Panc1 (cell line): ENCODE data around the gene HS6ST3. TPM values are rescaled to one million over a fixed set of nuclear protein-coding genes. Genes with fewer than 3 reads are reported as not detected.

Source experiments
- ATAC-seq: fragments of 200-7000 bp; cut with Tn5 transposase; 2 replicates; pipeline ENCODE4 v1.9.1; 2020; ENCODE audit warnings: mild to moderate bottlenecking, moderate library complexity
- BruUV-seq: library from RNA; stranded (reverse); fragments of 400-500 nt; replicated peaks from 2 replicates; lab custom pipeline; 2021; lab: Mats Ljungman, UMichigan
- CTCF ChIA-PET: fragments of 300-600 bp; sonication (Branson Sonifier 250); formaldehyde crosslinking; loops from one replicate; lab custom pipeline; 2022; ENCODE audit warnings: antibody characterized with exemption; lab: Charles Lee
- POLR2A ChIA-PET: fragments of 300-600 bp; sonication (Branson Sonifier 250); formaldehyde crosslinking; loops from one replicate; lab custom pipeline; 2022; ENCODE audit warnings: antibody characterized with exemption; lab: Charles Lee
- DNase-seq: peaks from one replicate; pipeline ENCODE4 v3.0.0-alpha.2; 2010; ENCODE audit warnings: low read depth, low spot score
- H3K27ac ChIP-seq: 2 replicates; pipeline ENCODE4 v1.5.1; 2011; ENCODE audit warnings: mild to moderate bottlenecking, low read length, inconsistent platforms
- H3K27me3 ChIP-seq: fragments of 200-500 bp; sonication (Bioruptor generic); 2 replicates; pipeline ENCODE4 v1.6.0; 2014; ENCODE audit warnings: low read length, inconsistent platforms; ENCODE audit not compliant: control insufficient read depth, insufficient read depth
- H3K36me3 ChIP-seq: fragments of 200-500 bp; sonication (Bioruptor generic); 2 replicates; pipeline ENCODE4 v1.5.1; 2014; ENCODE audit warnings: inconsistent platforms, mild to moderate bottlenecking, low read length, moderate library complexity; ENCODE audit not compliant: control insufficient read depth, insufficient read depth
- H3K4me1 ChIP-seq: 2 replicates; pipeline ENCODE4 v1.5.1; 2011; ENCODE audit warnings: inconsistent platforms, mild to moderate bottlenecking, low read length, moderate library complexity; ENCODE audit not compliant: control insufficient read depth, insufficient read depth
- H3K4me3 ChIP-seq, 2 experiments: 2 replicates each; pipeline ENCODE4 v1.5.1; 2011 to 2012; ENCODE audit warnings: low read depth in 2 of 2, low read length in 2 of 2, mild to moderate bottlenecking in 2 of 2, inconsistent platforms in 1 of 2, moderate library complexity in 1 of 2
- H3K9me3 ChIP-seq: fragments of 200-500 bp; sonication (Bioruptor generic); 2 replicates; pipeline ENCODE4 v1.5.1; 2014; ENCODE audit warnings: low read depth, mild to moderate bottlenecking, inconsistent platforms, low read length, moderate library complexity; ENCODE audit not compliant: control insufficient read depth, insufficient read depth
- POLR2AphosphoS5 ChIP-seq: IDR thresholded peaks from 2 replicates; pipeline ENCODE4 v1.6.1; 2012; ENCODE audit warnings: mild to moderate bottlenecking, low read depth, low read length, moderate library complexity
- SIN3A ChIP-seq: IDR thresholded peaks from 2 replicates; pipeline ENCODE4 v1.6.1; 2012; ENCODE audit warnings: low read depth, mild to moderate bottlenecking, low read length, moderate library complexity, borderline replicate concordance; ENCODE audit not compliant: insufficient read depth
- TCF7L2 ChIP-seq: IDR thresholded peaks from 2 replicates; pipeline ENCODE4 v1.6.1; 2011; ENCODE audit warnings: mild to moderate bottlenecking, low read depth, low read length, inconsistent platforms
- in situ Hi-C: cut with HindIII; loops from 2 replicates; pipeline ENCODE4 v1.10.0; 2016; ENCODE audit warnings: low sequenced_read_pairs, low pct_unique_long_range_greater_than_20kb
- intact Hi-C: fragments of 100-400 bp; cut with micrococcal nuclease; formaldehyde crosslinking; loops from one replicate; pipeline ENCODE4 v1.10.0; 2022; ENCODE audit not compliant: unreplicated experiment
- total RNA-seq: library from RNA; stranded (reverse); gene quantifications from one replicate; pipeline ENCODE4 v1.2.1, GENCODE V29; 2021; ENCODE audit not compliant: unreplicated experiment
- TF ChIP-seq, protein P1 (sequence below), 2 experiments: IDR thresholded peaks; 2 replicates each; pipeline ENCODE4 v1.6.1; 2011 to 2012; ENCODE audit warnings: low read depth in 2 of 2, control low read depth in 1 of 2, low read length in 1 of 2, mild to moderate bottlenecking in 1 of 2, moderate library complexity in 1 of 2; ENCODE audit not compliant: insufficient read depth in 1 of 2
- TF ChIP-seq, protein P2 (sequence below): fragments of 450-650 bp; IDR thresholded peaks from 2 replicates; pipeline ENCODE4 v1.5.1; 2017; ENCODE audit warnings: mild to moderate bottlenecking

The HS6ST3 gene
- total RNA-seq, 1 experiment from 2014 or later: 0.13 TPM

- Histone ChIP-seq H3K9me3 (no peaks in the 10 kb centered on the region), H3K27me3 (no peaks in the 10 kb centered on the region), H3K4me3 (no peak overlapping the region), H3K36me3 (no peaks in the 10 kb centered on the region), H3K27ac (no peak overlapping the region), H3K4me1 (no peaks in the 10 kb centered on the region)
- POLR2A ChIA-PET: no interaction called here
- TF ChIP-seq, protein P1, sequence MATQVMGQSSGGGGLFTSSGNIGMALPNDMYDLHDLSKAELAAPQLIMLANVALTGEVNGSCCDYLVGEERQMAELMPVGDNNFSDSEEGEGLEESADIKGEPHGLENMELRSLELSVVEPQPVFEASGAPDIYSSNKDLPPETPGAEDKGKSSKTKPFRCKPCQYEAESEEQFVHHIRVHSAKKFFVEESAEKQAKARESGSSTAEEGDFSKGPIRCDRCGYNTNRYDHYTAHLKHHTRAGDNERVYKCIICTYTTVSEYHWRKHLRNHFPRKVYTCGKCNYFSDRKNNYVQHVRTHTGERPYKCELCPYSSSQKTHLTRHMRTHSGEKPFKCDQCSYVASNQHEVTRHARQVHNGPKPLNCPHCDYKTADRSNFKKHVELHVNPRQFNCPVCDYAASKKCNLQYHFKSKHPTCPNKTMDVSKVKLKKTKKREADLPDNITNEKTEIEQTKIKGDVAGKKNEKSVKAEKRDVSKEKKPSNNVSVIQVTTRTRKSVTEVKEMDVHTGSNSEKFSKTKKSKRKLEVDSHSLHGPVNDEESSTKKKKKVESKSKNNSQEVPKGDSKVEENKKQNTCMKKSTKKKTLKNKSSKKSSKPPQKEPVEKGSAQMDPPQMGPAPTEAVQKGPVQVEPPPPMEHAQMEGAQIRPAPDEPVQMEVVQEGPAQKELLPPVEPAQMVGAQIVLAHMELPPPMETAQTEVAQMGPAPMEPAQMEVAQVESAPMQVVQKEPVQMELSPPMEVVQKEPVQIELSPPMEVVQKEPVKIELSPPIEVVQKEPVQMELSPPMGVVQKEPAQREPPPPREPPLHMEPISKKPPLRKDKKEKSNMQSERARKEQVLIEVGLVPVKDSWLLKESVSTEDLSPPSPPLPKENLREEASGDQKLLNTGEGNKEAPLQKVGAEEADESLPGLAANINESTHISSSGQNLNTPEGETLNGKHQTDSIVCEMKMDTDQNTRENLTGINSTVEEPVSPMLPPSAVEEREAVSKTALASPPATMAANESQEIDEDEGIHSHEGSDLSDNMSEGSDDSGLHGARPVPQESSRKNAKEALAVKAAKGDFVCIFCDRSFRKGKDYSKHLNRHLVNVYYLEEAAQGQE (IDR thresholded peaks at IDR 0.05; ENCODE audit: insufficient read depth in 1 of 2, low read depth in 2 of 2, low read length in 1 of 2): no peak
- TF ChIP-seq SIN3A (no peak), TCF7L2 (no peak), POLR2AphosphoS5 (no peak)
- TF ChIP-seq, protein P2, sequence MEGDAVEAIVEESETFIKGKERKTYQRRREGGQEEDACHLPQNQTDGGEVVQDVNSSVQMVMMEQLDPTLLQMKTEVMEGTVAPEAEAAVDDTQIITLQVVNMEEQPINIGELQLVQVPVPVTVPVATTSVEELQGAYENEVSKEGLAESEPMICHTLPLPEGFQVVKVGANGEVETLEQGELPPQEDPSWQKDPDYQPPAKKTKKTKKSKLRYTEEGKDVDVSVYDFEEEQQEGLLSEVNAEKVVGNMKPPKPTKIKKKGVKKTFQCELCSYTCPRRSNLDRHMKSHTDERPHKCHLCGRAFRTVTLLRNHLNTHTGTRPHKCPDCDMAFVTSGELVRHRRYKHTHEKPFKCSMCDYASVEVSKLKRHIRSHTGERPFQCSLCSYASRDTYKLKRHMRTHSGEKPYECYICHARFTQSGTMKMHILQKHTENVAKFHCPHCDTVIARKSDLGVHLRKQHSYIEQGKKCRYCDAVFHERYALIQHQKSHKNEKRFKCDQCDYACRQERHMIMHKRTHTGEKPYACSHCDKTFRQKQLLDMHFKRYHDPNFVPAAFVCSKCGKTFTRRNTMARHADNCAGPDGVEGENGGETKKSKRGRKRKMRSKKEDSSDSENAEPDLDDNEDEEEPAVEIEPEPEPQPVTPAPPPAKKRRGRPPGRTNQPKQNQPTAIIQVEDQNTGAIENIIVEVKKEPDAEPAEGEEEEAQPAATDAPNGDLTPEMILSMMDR: no peak
- in situ Hi-C loops: no loop called here
- CTCF ChIA-PET: no interaction called here
- intact Hi-C loops: no loop called here
- no TSS peak for BruUV-seq
- no peak for DNase-seq
- no peak for ATAC-seq
Measured at GRCh38 chr13:96637039-96637438, 547.1 kb downstream of the HS6ST3 start.

DNA sequence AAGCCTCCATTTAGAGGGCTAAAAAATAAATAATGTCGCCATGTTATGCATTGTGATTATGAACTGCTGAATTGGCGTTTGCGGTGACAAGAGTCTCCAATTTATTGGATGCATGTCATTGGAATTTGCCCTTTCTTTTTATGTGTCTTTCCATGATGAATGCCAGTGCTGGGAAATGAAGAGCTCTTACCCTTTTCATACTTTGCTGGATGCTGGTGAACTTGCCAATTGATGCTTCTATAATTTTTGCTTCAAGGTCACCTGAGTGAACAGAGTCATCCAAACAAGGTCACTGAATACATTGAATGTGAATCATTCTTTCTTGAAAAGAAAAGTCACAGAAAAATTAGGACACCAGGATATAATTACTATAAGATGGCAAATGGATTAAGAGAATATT, 556.2 kb downstream of the HS6ST3 start:
- no TSS peak for BruUV-seq
- Histone ChIP-seq H3K4me1 (no peaks in the 10 kb centered on the region), H3K4me3 (no peak overlapping the region), H3K9me3 (no peaks in the 10 kb centered on the region; the same call in 1 of the 2 replicates), H3K27ac (no peak overlapping the region), H3K36me3 (no peaks in the 10 kb centered on the region), H3K27me3 (no peaks in the 10 kb centered on the region)
- intact Hi-C loops: no loop called here
- ChIA-PET POLR2A (no interaction called here), CTCF (no interaction called here)
- TF ChIP-seq SIN3A (no peak), TCF7L2 (no peak), POLR2AphosphoS5 (no peak)
- TF ChIP-seq, protein P2: no peak
- TF ChIP-seq, protein P1 (IDR thresholded peaks at IDR 0.05; ENCODE audit: insufficient read depth in 1 of 2, low read depth in 2 of 2, low read length in 1 of 2): no peak
- ATAC-seq: no peak
- in situ Hi-C loops: no loop called here
- no peak for DNase-seq
